ENCODE data around the gene FUBP1. TPM values are rescaled to one million over a fixed set of nuclear protein-coding genes. Genes with fewer than 3 reads are reported as not detected.
A peak's percentile ranks its signal among the peaks of the same experiment; 100 is the strongest.

Gene FUBP1
- total RNA-seq, 1 donor from 2014 or later, result 288 TPM

GRCh38 chr1:77942400-77943140, 36.3 kb downstream of the FUBP1 start:
- Mint-ChIP-seq H3K27ac (peak overlapping the region; percentile 7), H3K36me3 (peaks cover 28% of the 10 kb centered on the region), H3K4me3 (no peak overlapping the region), H3K9me3 (peaks cover 6% of the 10 kb centered on the region), H3K4me1 (no peaks in the 10 kb centered on the region), H3K27me3 (ENCODE audit: low read depth) (no peaks in the 10 kb centered on the region)
- no peak for TF ChIP-seq CTCF (IDR thresholded peaks at IDR 0.05; ENCODE audit: unreplicated experiment)
- no peak for DNase-seq (ENCODE audit: low spot score in 2 of 2, unreplicated experiment in 2 of 2)

- no peak for DNase-seq (ENCODE audit: low spot score in 2 of 2, unreplicated experiment in 2 of 2)
- TF ChIP-seq CTCF (IDR thresholded peaks at IDR 0.05; ENCODE audit: unreplicated experiment), result no peak
- no peak overlapping the region for H3K27ac Mint-ChIP-seq
- H3K4me3 Mint-ChIP-seq, result no peak overlapping the region
- H3K9me3 Mint-ChIP-seq, result peaks cover 6% of the 10 kb centered on the region
- no peaks in the 10 kb centered on the region for H3K4me1 Mint-ChIP-seq
- H3K27me3 Mint-ChIP-seq (ENCODE audit: low read depth), result no peaks in the 10 kb centered on the region
- H3K36me3 Mint-ChIP-seq, result peaks cover 24% of the 10 kb centered on the region
Measured at GRCh38 chr1:77940921-77941570, 37.8 kb downstream of the FUBP1 start.

GRCh38 chr1:77938651-77939050, 40.2 kb downstream of the FUBP1 start:
- Mint-ChIP-seq H3K9me3 (peaks cover 6% of the 10 kb centered on the region), H3K27ac (no peak overlapping the region), H3K4me3 (no peak overlapping the region), H3K27me3 (ENCODE audit: low read depth) (no peaks in the 10 kb centered on the region), H3K4me1 (no peaks in the 10 kb centered on the region), H3K36me3 (peaks cover 19% of the 10 kb centered on the region)
- no peak for TF ChIP-seq CTCF (IDR thresholded peaks at IDR 0.05; ENCODE audit: unreplicated experiment)
- DNase-seq (ENCODE audit: low spot score in 2 of 2, unreplicated experiment in 2 of 2), result no peak

GRCh38 chr1:77929806-77930205, 49.1 kb downstream of the FUBP1 start:
- no peak for DNase-seq (ENCODE audit: low spot score in 2 of 2, unreplicated experiment in 2 of 2)
- H3K36me3 Mint-ChIP-seq, result peaks cover 3% of the 10 kb centered on the region
- no peak for TF ChIP-seq CTCF (IDR thresholded peaks at IDR 0.05; ENCODE audit: unreplicated experiment)
- no peaks in the 10 kb centered on the region for H3K9me3 Mint-ChIP-seq
- H3K4me1 Mint-ChIP-seq, result peaks cover 4% of the 10 kb centered on the region
- no peaks in the 10 kb centered on the region for H3K27me3 Mint-ChIP-seq (ENCODE audit: low read depth)
- H3K27ac Mint-ChIP-seq, result no peak overlapping the region
- no peak overlapping the region for H3K4me3 Mint-ChIP-seq

GRCh38 chr1:77927414-77927813, 51.5 kb downstream of the FUBP1 start:
- H3K27me3 Mint-ChIP-seq (ENCODE audit: low read depth), result no peaks in the 10 kb centered on the region
- H3K36me3 Mint-ChIP-seq, result peaks cover 3% of the 10 kb centered on the region
- peaks cover 4% of the 10 kb centered on the region for H3K4me1 Mint-ChIP-seq
- H3K9me3 Mint-ChIP-seq, result no peaks in the 10 kb centered on the region
- no peak for TF ChIP-seq CTCF (IDR thresholded peaks at IDR 0.05; ENCODE audit: unreplicated experiment)
- no peak overlapping the region for H3K27ac Mint-ChIP-seq
- H3K4me3 Mint-ChIP-seq, result no peak overlapping the region
- DNase-seq (ENCODE audit: low spot score in 2 of 2, unreplicated experiment in 2 of 2), result no peak
